ENCODE data around the gene C1orf115. TPM values are rescaled to one million over a fixed set of nuclear protein-coding genes. Genes with fewer than 3 reads are reported as not detected.
"Not testable (repeated sequence)": the region's sequence is repeated elsewhere in the genome, so short reads cannot be mapped to it uniquely, and the experiment has no call there.

The C1orf115 gene
- total and polyA plus RNA-seq, 7 experiments from 2014 or later, result 0.17 to 3.2 (median 1.8) TPM

- H3K27ac Mint-ChIP-seq, result peak overlapping the region in 1 of 9 donors; percentile 72
- CTCF ChIA-PET, result no interaction called here
- intact Hi-C loops (cut with micrococcal nuclease), result loop anchor here (5.0 to 10.0 kb wide), 3 partner anchors 448 to 893 kb away; no protein-coding TSS in a partner anchor
Measured at GRCh38 chr1:220730486-220730885, 40.3 kb downstream of the C1orf115 start.

GRCh38 chr1:220732137-220732536 is 42.0 kb downstream of the C1orf115 start:
- Histone ChIP-seq H3K27me3 (ENCODE audit: control insufficient read depth in 2 of 2, insufficient read depth in 2 of 2, low read length in 2 of 2) (no peaks in the 10 kb centered on the region), H3K36me3 (ENCODE audit: control insufficient read depth in 2 of 3, insufficient read depth in 3 of 3, low read length in 3 of 3) (no peaks in the 10 kb centered on the region), H3K27ac (ENCODE audit: low read depth, low read length) (no peak overlapping the region), H3K9me3 (ENCODE audit: control insufficient read depth in 2 of 3, low read length in 3 of 3) (no peaks in the 10 kb centered on the region), H3K4me3 (ENCODE audit: low read length) (no peak overlapping the region), H3K4me1 (ENCODE audit: control insufficient read depth in 2 of 2, insufficient read depth in 2 of 2, low read length in 2 of 2) (peaks cover 4 to 14% of the 10 kb centered on the region in 2 donors)
- POLR2A ChIA-PET, result no interaction called here
- Mint-ChIP-seq H3K27me3 (peaks cover 0 to 3% (median 0%) of the 10 kb centered on the region in 5 donors), H3K4me1 (peaks cover 8 to 23% (median 18%) of the 10 kb centered on the region in 7 donors), H3K36me3 (no peaks in the 10 kb centered on the region), H3K4me3 (peak overlapping the region in 3 of 10 donors; percentile 57 to 72 (median 68)), H3K27ac (peak overlapping the region in 3 of 9 donors; percentile 23 to 74 (median 46)), H3K9me3 (peaks cover 0 to 4% (median 0%) of the 10 kb centered on the region in 11 donors)
- DNase-seq, result no peak
- intact Hi-C loops (cut with micrococcal nuclease), result loop anchor here (2.0 to 10.0 kb wide), 6 partner anchors 450 to 895 kb away; no protein-coding TSS in a partner anchor
- no peak for ATAC-seq
- CTCF ChIA-PET, result interaction anchor here (1.2 to 2.5 kb wide), 2 partner anchors 9 to 53 kb away, joined by 3 to 9 read pairs; no protein-coding TSS in a partner anchor

More at GRCh38 chr1:220730486-220730885, 40.3 kb downstream of the C1orf115 start:
- H3K27ac ChIP-seq (ENCODE audit: low read depth, low read length), result no peak overlapping the region
- Mint-ChIP-seq H3K9me3 (peaks cover 0 to 4% (median 0%) of the 10 kb centered on the region in 11 donors), H3K36me3 (no peaks in the 10 kb centered on the region), H3K4me1 (peaks cover 8 to 23% (median 18%) of the 10 kb centered on the region in 7 donors), H3K4me3 (peak overlapping the region in 1 of 10 donors; percentile 1), H3K27me3 (peaks cover 0 to 17% (median 0%) of the 10 kb centered on the region in 5 donors)
- DNase-seq (no peak), ATAC-seq (no peak)
- peaks cover 4 to 14% of the 10 kb centered on the region in 2 donors for H3K4me1 ChIP-seq (ENCODE audit: control insufficient read depth in 2 of 2, insufficient read depth in 2 of 2, low read length in 2 of 2)
- no peaks in the 10 kb centered on the region for H3K27me3 ChIP-seq (ENCODE audit: control insufficient read depth in 2 of 2, insufficient read depth in 2 of 2, low read length in 2 of 2)
- no peaks in the 10 kb centered on the region for H3K9me3 ChIP-seq (ENCODE audit: control insufficient read depth in 2 of 3, low read length in 3 of 3)
- no peaks in the 10 kb centered on the region for H3K36me3 ChIP-seq (ENCODE audit: control insufficient read depth in 2 of 3, insufficient read depth in 3 of 3, low read length in 3 of 3)
- H3K4me3 ChIP-seq (ENCODE audit: low read length), result no peak overlapping the region
- POLR2A ChIA-PET, result no interaction called here

GRCh38 chr1:220732621-220733020 is 42.5 kb downstream of the C1orf115 start:
- peaks cover 4 to 14% of the 10 kb centered on the region in 2 donors for H3K4me1 ChIP-seq (ENCODE audit: control insufficient read depth in 2 of 2, insufficient read depth in 2 of 2, low read length in 2 of 2)
- Mint-ChIP-seq H3K4me3 (peak overlapping the region in 6 of 10 donors; percentile 57 to 72 (median 66)), H3K9me3 (peaks cover 0 to 4% (median 0%) of the 10 kb centered on the region in 11 donors), H3K27ac (peak overlapping the region in 3 of 9 donors; percentile 29 to 88 (median 67)), H3K27me3 (peaks cover 0 to 5% (median 0%) of the 10 kb centered on the region in 5 donors), H3K36me3 (no peaks in the 10 kb centered on the region), H3K4me1 (peaks cover 8 to 23% (median 18%) of the 10 kb centered on the region in 7 donors)
- no peak for DNase-seq
- no peaks in the 10 kb centered on the region for H3K9me3 ChIP-seq (ENCODE audit: control insufficient read depth in 2 of 3, low read length in 3 of 3)
- no peaks in the 10 kb centered on the region for H3K36me3 ChIP-seq (ENCODE audit: control insufficient read depth in 2 of 3, insufficient read depth in 3 of 3, low read length in 3 of 3)
- POLR2A ChIA-PET, result no interaction called here
- intact Hi-C loops (cut with micrococcal nuclease), result loop anchor here (1.0 to 10.0 kb wide), 11 partner anchors 42 to 895 kb away; partner anchors contain the start of gene C1orf115 (in 2 of the 2)
- no peaks in the 10 kb centered on the region for H3K27me3 ChIP-seq (ENCODE audit: control insufficient read depth in 2 of 2, insufficient read depth in 2 of 2, low read length in 2 of 2)
- no peak overlapping the region for H3K27ac ChIP-seq (ENCODE audit: low read depth, low read length)
- CTCF ChIA-PET, result interaction anchor here (1.1 to 2.5 kb wide), 17 partner anchors 9 to 541 kb away, joined by 3 to 11 read pairs (median 5); no protein-coding TSS in a partner anchor
- peak overlapping the region; percentile 20 for H3K4me3 ChIP-seq (ENCODE audit: low read length)
- no peak for ATAC-seq

GRCh38 chr1:220733086-220733601 is 43.0 kb downstream of the C1orf115 start:
- intact Hi-C loops (cut with micrococcal nuclease), result loop anchor here (1.0 to 10.0 kb wide), 11 partner anchors 43 to 896 kb away; partner anchors contain the start of gene C1orf115 (in 2 of the 2)
- DNase-seq, result peak; percentile 53 to 74 (median 72)
- H3K4me1 Mint-ChIP-seq, result peaks cover 8 to 23% (median 18%) of the 10 kb centered on the region in 7 donors
- H3K9me3 ChIP-seq (ENCODE audit: control insufficient read depth in 2 of 3, low read length in 3 of 3), result no peaks in the 10 kb centered on the region
- H3K4me3 Mint-ChIP-seq, result peak overlapping the region; percentile 29 to 74 (median 64)
- H3K27me3 Mint-ChIP-seq, result peaks cover 0 to 10% (median 0%) of the 10 kb centered on the region in 5 donors
- H3K27me3 ChIP-seq (ENCODE audit: control insufficient read depth in 2 of 2, insufficient read depth in 2 of 2, low read length in 2 of 2), result no peaks in the 10 kb centered on the region
- POLR2A ChIA-PET, result no interaction called here
- peak overlapping the region in 4 of 9 donors; percentile 17 to 85 (median 50) for H3K27ac Mint-ChIP-seq
- CTCF ChIA-PET, result interaction anchor here (0.6 to 2.5 kb wide), 22 partner anchors 10 to 543 kb away, joined by 3 to 11 read pairs (median 5); no protein-coding TSS in a partner anchor
- H3K36me3 Mint-ChIP-seq, result no peaks in the 10 kb centered on the region
- peak; percentile 96 for ATAC-seq
- H3K4me3 ChIP-seq (ENCODE audit: low read length), result peak overlapping the region; percentile 20
- H3K36me3 ChIP-seq (ENCODE audit: control insufficient read depth in 2 of 3, insufficient read depth in 3 of 3, low read length in 3 of 3), result no peaks in the 10 kb centered on the region
- peaks cover 4 to 14% of the 10 kb centered on the region in 2 donors for H3K4me1 ChIP-seq (ENCODE audit: control insufficient read depth in 2 of 2, insufficient read depth in 2 of 2, low read length in 2 of 2)
- peak overlapping the region; percentile 17 for H3K27ac ChIP-seq (ENCODE audit: low read depth, low read length)
- peaks cover 0 to 4% (median 0%) of the 10 kb centered on the region in 11 donors for H3K9me3 Mint-ChIP-seq

- H3K27ac ChIP-seq (ENCODE audit: low read depth, low read length), result no peak overlapping the region
- Mint-ChIP-seq H3K9me3 (peaks cover 0 to 4% (median 0%) of the 10 kb centered on the region in 11 donors), H3K27ac (no peak overlapping the region), H3K4me1 (peaks cover 8 to 23% (median 18%) of the 10 kb centered on the region in 7 donors), H3K4me3 (peak overlapping the region in 1 of 10 donors; percentile 24), H3K27me3 (peaks cover 0 to 11% (median 3%) of the 10 kb centered on the region in 5 donors), H3K36me3 (no peaks in the 10 kb centered on the region)
- H3K9me3 ChIP-seq (ENCODE audit: control insufficient read depth in 2 of 3, low read length in 3 of 3), result no peaks in the 10 kb centered on the region
- ChIA-PET CTCF (interaction anchor here (0.7 to 2.0 kb wide), 6 partner anchors 39 to 439 kb away, joined by 3 to 11 read pairs (median 4); no protein-coding TSS in a partner anchor), POLR2A (no interaction called here)
- peaks cover 4 to 14% of the 10 kb centered on the region in 2 donors for H3K4me1 ChIP-seq (ENCODE audit: control insufficient read depth in 2 of 2, insufficient read depth in 2 of 2, low read length in 2 of 2)
- DNase-seq (no peak), ATAC-seq (no peak)
- H3K27me3 ChIP-seq (ENCODE audit: control insufficient read depth in 2 of 2, insufficient read depth in 2 of 2, low read length in 2 of 2), result no peaks in the 10 kb centered on the region
- intact Hi-C loops (cut with micrococcal nuclease), result loop anchor here (5.0 to 10.0 kb wide), 3 partner anchors 452 to 897 kb away; no protein-coding TSS in a partner anchor
- H3K36me3 ChIP-seq (ENCODE audit: control insufficient read depth in 2 of 3, insufficient read depth in 3 of 3, low read length in 3 of 3), result no peaks in the 10 kb centered on the region
- no peak overlapping the region for H3K4me3 ChIP-seq (ENCODE audit: low read length)
Measured at GRCh38 chr1:220734571-220735326, 44.6 kb downstream of the C1orf115 start.

- H3K4me3 Mint-ChIP-seq; POLR2A ChIA-PET; H3K9me3 ChIP-seq (ENCODE audit: control insufficient read depth in 2 of 3, low read length in 3 of 3); H3K36me3 Mint-ChIP-seq; H3K27ac Mint-ChIP-seq; ATAC-seq; H3K27me3 ChIP-seq (ENCODE audit: control insufficient read depth in 2 of 2, insufficient read depth in 2 of 2, low read length in 2 of 2); H3K27ac ChIP-seq (ENCODE audit: low read depth, low read length); H3K36me3 ChIP-seq (ENCODE audit: control insufficient read depth in 2 of 3, insufficient read depth in 3 of 3, low read length in 3 of 3); CTCF ChIA-PET; H3K9me3 Mint-ChIP-seq; DNase-seq; H3K4me3 ChIP-seq (ENCODE audit: low read length): not testable (repeated sequence)
- Mint-ChIP-seq H3K4me1 (peaks cover 8 to 23% (median 18%) of the 10 kb centered on the region in 7 donors), H3K27me3 (peaks cover 0 to 24% (median 15%) of the 10 kb centered on the region in 5 donors)
- peaks cover 4 to 14% of the 10 kb centered on the region in 2 donors for H3K4me1 ChIP-seq (ENCODE audit: control insufficient read depth in 2 of 2, insufficient read depth in 2 of 2, low read length in 2 of 2)
- intact Hi-C loops (cut with micrococcal nuclease), result loop anchor here in 1 of 2 donors (10.0 kb wide), 1 partner anchor 521 kb away; no protein-coding TSS in a partner anchor
Measured at GRCh38 chr1:220736283-220736682, 46.1 kb downstream of the C1orf115 start.

Data from naive thymus-derived CD4-positive, alpha-beta T cell (primary cell).